ENCODE measurements around the gene ACAA2. TPM values are rescaled to one million over a fixed set of nuclear protein-coding genes. Genes with fewer than 3 reads are reported as not detected.

Gene ACAA2
- total and polyA plus RNA-seq, 9 donors = 28.6 to 96.2 (median 44.1) TPM

DNA sequence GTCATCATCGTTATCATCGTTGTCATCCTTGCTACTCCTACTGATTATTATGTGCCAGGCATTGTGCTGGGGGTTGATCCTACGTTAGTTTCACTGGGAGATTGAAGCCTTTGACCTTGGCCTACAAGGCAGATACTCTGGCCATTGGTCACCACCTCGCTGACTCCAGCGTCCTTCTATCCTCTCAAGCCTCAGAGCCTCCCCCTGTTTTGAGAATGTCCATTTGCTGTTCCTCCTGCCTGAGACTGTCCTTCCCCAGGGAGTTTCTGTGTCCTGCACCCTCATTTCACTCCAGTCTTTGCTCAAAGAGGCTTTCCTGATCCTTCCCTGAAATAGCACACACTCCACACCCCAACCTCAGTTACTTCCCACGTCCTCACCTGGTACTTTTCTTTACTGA, 57.8 kb downstream of the ACAA2 start:
- intact Hi-C loops (cut with DNase I) = no loop called here
- H3K27me3 ChIP-seq = no peaks in the 10 kb centered on the region
- no peaks in the 10 kb centered on the region for H3K9me3 ChIP-seq
- no peak overlapping the region for H3K27ac ChIP-seq
- TF ChIP-seq EP300 (IDR thresholded peaks at IDR 0.05) (no peak), POLR2A (IDR thresholded peaks at IDR 0.05) (no peak)
- TF ChIP-seq, protein P1, sequence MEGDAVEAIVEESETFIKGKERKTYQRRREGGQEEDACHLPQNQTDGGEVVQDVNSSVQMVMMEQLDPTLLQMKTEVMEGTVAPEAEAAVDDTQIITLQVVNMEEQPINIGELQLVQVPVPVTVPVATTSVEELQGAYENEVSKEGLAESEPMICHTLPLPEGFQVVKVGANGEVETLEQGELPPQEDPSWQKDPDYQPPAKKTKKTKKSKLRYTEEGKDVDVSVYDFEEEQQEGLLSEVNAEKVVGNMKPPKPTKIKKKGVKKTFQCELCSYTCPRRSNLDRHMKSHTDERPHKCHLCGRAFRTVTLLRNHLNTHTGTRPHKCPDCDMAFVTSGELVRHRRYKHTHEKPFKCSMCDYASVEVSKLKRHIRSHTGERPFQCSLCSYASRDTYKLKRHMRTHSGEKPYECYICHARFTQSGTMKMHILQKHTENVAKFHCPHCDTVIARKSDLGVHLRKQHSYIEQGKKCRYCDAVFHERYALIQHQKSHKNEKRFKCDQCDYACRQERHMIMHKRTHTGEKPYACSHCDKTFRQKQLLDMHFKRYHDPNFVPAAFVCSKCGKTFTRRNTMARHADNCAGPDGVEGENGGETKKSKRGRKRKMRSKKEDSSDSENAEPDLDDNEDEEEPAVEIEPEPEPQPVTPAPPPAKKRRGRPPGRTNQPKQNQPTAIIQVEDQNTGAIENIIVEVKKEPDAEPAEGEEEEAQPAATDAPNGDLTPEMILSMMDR (IDR thresholded peaks at IDR 0.05) = no peak
- no peaks in the 10 kb centered on the region for H3K36me3 ChIP-seq
- DNase-seq = no peak
- WGBS, 3 donors = 81 to 87% (median 86%) methylated on average over 6 of the region's 6 CpGs
- no peaks in the 10 kb centered on the region for H3K4me1 ChIP-seq (ENCODE audit: insufficient read depth)
- H3K4me3 ChIP-seq = no peak overlapping the region

DNA sequence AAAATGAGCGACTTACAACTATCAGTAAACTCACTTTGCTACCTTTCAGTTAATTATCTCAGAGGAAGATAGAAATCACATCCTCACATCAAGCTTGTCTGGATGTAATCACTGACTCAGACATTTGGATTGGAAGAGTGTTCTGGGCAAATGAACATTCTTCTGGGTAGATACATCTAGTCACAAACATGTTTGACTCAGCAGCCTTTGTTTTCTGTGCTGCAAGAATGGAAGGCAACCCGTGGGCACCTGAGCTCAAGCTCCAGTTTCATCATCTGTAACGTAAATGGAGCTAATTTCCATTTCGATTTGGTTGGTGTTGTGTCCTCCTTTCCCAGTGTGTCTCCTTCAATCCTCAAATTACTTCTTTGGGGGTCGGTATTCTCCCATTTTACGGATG, 58.5 kb downstream of the ACAA2 start:
- Histone ChIP-seq H3K9me3 (no peaks in the 10 kb centered on the region), H3K36me3 (no peaks in the 10 kb centered on the region), H3K27ac (no peak overlapping the region), H3K4me1 (ENCODE audit: insufficient read depth) (no peaks in the 10 kb centered on the region), H3K4me3 (no peak overlapping the region), H3K27me3 (no peaks in the 10 kb centered on the region)
- WGBS, 3 donors = 83 to 95% (median 90%) methylated on average over 6 of the region's 6 CpGs
- no peak for DNase-seq
- no peak for TF ChIP-seq POLR2A (IDR thresholded peaks at IDR 0.05)
- TF ChIP-seq, protein P1 (IDR thresholded peaks at IDR 0.05) = no peak
- no peak for TF ChIP-seq EP300 (IDR thresholded peaks at IDR 0.05)
- intact Hi-C loops (cut with DNase I) = no loop called here

DNA sequence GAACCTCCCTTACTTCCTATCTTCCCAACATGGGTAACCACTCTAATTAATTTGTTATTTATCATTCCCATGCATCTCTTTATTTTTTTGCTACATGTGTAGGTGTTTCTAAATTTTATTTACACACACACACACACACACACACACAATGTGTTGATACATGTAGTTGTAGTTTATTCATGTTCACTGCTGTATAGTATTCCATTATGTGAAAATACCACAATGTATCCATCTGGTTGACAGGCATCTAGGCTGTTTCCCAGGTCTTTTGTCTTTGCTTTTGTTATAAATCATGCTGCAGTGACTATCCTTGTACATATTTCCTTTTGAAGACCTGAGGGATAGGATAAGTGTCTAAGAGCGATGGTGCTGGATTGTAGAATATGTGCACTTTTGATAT, 59.7 kb downstream of the ACAA2 start:
- Histone ChIP-seq H3K36me3 (no peaks in the 10 kb centered on the region), H3K27ac (no peak overlapping the region), H3K9me3 (no peaks in the 10 kb centered on the region), H3K4me1 (ENCODE audit: insufficient read depth) (no peaks in the 10 kb centered on the region), H3K27me3 (no peaks in the 10 kb centered on the region), H3K4me3 (no peak overlapping the region)
- intact Hi-C loops (cut with DNase I) = no loop called here
- TF ChIP-seq EP300 (IDR thresholded peaks at IDR 0.05) (no peak), POLR2A (IDR thresholded peaks at IDR 0.05) (no peak)
- TF ChIP-seq, protein P1 (IDR thresholded peaks at IDR 0.05) = no peak
- 97 to 100% (median 98%) methylated on average over 1 of the region's 1 CpG for WGBS, 3 donors
- DNase-seq = no peak

DNA sequence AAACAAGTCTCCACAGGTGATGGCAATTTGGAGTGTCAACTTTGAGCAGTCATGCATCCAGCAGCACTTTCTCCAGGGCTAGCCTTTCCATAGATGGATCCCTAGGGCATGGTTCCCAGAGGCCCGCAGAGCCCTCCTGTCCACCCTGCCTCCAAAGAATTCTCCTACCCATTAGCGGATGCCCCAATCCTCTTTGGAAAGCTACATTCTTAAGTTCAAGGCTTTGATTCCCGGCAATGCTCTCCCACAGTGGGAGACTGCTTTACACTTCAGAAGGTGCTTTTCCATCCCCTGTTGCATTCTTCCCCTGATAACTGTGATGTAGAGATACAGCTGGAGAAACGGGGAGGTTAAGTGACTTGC, 61.3 kb downstream of the ACAA2 start:
- Histone ChIP-seq H3K4me3 (no peak overlapping the region), H3K4me1 (ENCODE audit: insufficient read depth) (no peaks in the 10 kb centered on the region), H3K27ac (no peak overlapping the region), H3K27me3 (no peaks in the 10 kb centered on the region), H3K36me3 (no peaks in the 10 kb centered on the region), H3K9me3 (no peaks in the 10 kb centered on the region)
- TF ChIP-seq EP300 (IDR thresholded peaks at IDR 0.05) (no peak), POLR2A (IDR thresholded peaks at IDR 0.05) (no peak)
- TF ChIP-seq, protein P1 (IDR thresholded peaks at IDR 0.05) = no peak
- DNase-seq = no peak
- WGBS, 3 donors = 56 to 76% (median 67%) methylated on average over 4 of the region's 4 CpGs
- intact Hi-C loops (cut with DNase I) = no loop called here
